ENCODE data around the gene SERPINA5.

DNA sequence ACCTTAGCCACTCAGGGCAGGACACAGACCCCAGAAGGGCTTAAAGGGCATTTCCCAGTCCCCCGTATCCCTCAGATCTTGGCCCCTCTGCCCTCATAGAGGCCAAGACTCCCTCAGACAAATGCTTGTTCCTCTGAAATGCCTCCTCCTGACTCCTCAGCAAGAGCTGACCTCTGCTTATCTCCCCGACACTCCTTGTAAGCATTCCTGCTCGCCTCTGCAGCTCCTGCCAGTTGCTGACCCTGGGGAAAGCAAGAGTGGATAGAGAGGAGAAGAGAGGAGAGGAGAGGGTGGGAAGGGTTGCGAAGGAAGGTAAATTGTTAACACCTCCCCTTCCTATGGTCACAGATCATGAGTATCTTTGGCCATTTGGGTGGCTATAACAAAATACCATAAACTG is 7.1 kb downstream of the SERPINA5 start:
- TF ChIP-seq, protein P1, sequence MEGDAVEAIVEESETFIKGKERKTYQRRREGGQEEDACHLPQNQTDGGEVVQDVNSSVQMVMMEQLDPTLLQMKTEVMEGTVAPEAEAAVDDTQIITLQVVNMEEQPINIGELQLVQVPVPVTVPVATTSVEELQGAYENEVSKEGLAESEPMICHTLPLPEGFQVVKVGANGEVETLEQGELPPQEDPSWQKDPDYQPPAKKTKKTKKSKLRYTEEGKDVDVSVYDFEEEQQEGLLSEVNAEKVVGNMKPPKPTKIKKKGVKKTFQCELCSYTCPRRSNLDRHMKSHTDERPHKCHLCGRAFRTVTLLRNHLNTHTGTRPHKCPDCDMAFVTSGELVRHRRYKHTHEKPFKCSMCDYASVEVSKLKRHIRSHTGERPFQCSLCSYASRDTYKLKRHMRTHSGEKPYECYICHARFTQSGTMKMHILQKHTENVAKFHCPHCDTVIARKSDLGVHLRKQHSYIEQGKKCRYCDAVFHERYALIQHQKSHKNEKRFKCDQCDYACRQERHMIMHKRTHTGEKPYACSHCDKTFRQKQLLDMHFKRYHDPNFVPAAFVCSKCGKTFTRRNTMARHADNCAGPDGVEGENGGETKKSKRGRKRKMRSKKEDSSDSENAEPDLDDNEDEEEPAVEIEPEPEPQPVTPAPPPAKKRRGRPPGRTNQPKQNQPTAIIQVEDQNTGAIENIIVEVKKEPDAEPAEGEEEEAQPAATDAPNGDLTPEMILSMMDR (IDR thresholded peaks at IDR 0.05), result no peak
- TF ChIP-seq POLR2A (IDR thresholded peaks at IDR 0.05), result no peak
